B cell (primary cell): Measurements from ENCODE around the gene MRAS. TPM values are rescaled to one million over a fixed set of nuclear protein-coding genes. Genes with fewer than 3 reads are reported as not detected.

Experiments
- ATAC-seq: fragments of 200-7000 bp; cut with Tn5 transposase; one replicate; pipeline ENCODE4 v1.10.0; 2021; ENCODE audit warnings: low read depth, mild to moderate bottlenecking, moderate number of reproducible peaks, moderate library complexity
- CTCF ChIA-PET: fragments of 350-600 bp; sonication (Branson Sonifier 250); formaldehyde crosslinking; loops from one replicate; lab custom pipeline; 2021; ENCODE audit warnings: antibody characterized with exemption, inconsistent platforms; lab: Charles Lee
- POLR2A ChIA-PET: fragments of 350-600 bp; sonication (Branson Sonifier 250); formaldehyde crosslinking; loops from one replicate; lab custom pipeline; 2021; ENCODE audit warnings: antibody characterized with exemption; lab: Charles Lee
- DNase-seq: peaks from one replicate; pipeline ENCODE4 v3.0.0; 2013
- H2AFZ ChIP-seq: 2 replicates; pipeline ENCODE4 v1.6.1; 2012; ENCODE audit warnings: mild to moderate bottlenecking, low read depth, low read length; ENCODE audit not compliant: insufficient read depth, poor library complexity, severe bottlenecking
- H3K27ac ChIP-seq, 2 donors: 1 replicate in 1 of 2; 2 replicates in 1 of 2; pipeline ENCODE4 v1.5.1; 2012 to 2013; ENCODE audit warnings: low read length in 2 of 2, mild to moderate bottlenecking in 2 of 2, moderate library complexity in 1 of 2
- H3K27me3 ChIP-seq, 4 experiments: fragments of 200-600 bp in 1 of 4; sonication (generic) in 1 of 4; replicated peaks in 1 of 4; 1 replicate in 2 of 4; 2 replicates in 2 of 4; pipeline versions ENCODE4 v1.6.1 to v1.7.0; 2013 to 2016; ENCODE audit warnings: low read length in 3 of 4, mild to moderate bottlenecking in 2 of 4, mixed read lengths in 1 of 4, moderate library complexity in 1 of 4; ENCODE audit not compliant: insufficient read depth in 4 of 4, control insufficient read depth in 3 of 4; ENCODE audit errors: control extremely low read depth in 1 of 4
- H3K36me3 ChIP-seq, 2 experiments: replicated peaks in 1 of 2; 1 replicate in 1 of 2; 2 replicates in 1 of 2; pipeline versions ENCODE4 v1.6.1 to v1.7.1; 2013; ENCODE audit warnings: low read length in 1 of 2; ENCODE audit not compliant: insufficient read depth in 2 of 2, control insufficient read depth in 1 of 2; ENCODE audit errors: control extremely low read depth in 1 of 2, extremely low read depth in 1 of 2
- H3K4me1 ChIP-seq, 2 donors: fragments of 200-600 bp in 1 of 2; sonication (generic) in 1 of 2; 1 replicate in 1 of 2; 2 replicates in 1 of 2; pipeline versions ENCODE4 v1.5.1 to v1.6.1; 2013 to 2017; ENCODE audit warnings: low read length in 2 of 2; ENCODE audit not compliant: control insufficient read depth in 2 of 2, insufficient read depth in 2 of 2
- H3K4me2 ChIP-seq: replicated peaks from 2 replicates; pipeline ENCODE3; 2012; ENCODE audit warnings: mild to moderate bottlenecking, low read depth, low read length; ENCODE audit not compliant: poor library complexity, severe bottlenecking
- H3K4me3 ChIP-seq, 5 experiments: fragments of 200-600 bp in 1 of 5; sonication (generic) in 1 of 5; 1 replicate in 3 of 5; 2 replicates in 2 of 5; pipeline versions ENCODE4 v1.5.1 to v1.7.0; 2011 to 2016; ENCODE audit warnings: low read length in 4 of 5, mild to moderate bottlenecking in 4 of 5, low read depth in 2 of 5, control low read depth in 1 of 5, moderate library complexity in 1 of 5; ENCODE audit not compliant: insufficient read depth in 1 of 5; ENCODE audit errors: control extremely low read depth in 1 of 5, extremely low read depth in 1 of 5
- H3K79me2 ChIP-seq: fragments of 200-600 bp; sonication (generic); one replicate; pipeline ENCODE4 v1.6.0; 2016; ENCODE audit warnings: low read length; ENCODE audit not compliant: control insufficient read depth, insufficient read depth
- H3K9ac ChIP-seq: fragments of 200-600 bp; sonication (generic); 2 replicates; pipeline ENCODE4 v1.6.1; 2017; ENCODE audit warnings: mild to moderate bottlenecking, low read length, moderate library complexity
- H3K9me3 ChIP-seq, 3 donors: one replicate each; pipeline versions ENCODE4 v1.6.1 to v1.7.1; 2013; ENCODE audit warnings: low read length in 2 of 3; ENCODE audit not compliant: control insufficient read depth in 2 of 3, insufficient read depth in 1 of 3; ENCODE audit errors: control extremely low read depth in 1 of 3
- H4K20me1 ChIP-seq: 2 replicates; pipeline ENCODE4 v1.6.0; 2012; ENCODE audit warnings: mild to moderate bottlenecking, low read length; ENCODE audit not compliant: insufficient read depth, control insufficient read depth, poor library complexity, severe bottlenecking
- H3K27ac Mint-ChIP-seq: one replicate; pipeline ENCODE4 v1.8.0; 2021; ENCODE audit warnings: mixed read lengths
- H3K27me3 Mint-ChIP-seq: one replicate; pipeline ENCODE4 v1.8.0; 2021; ENCODE audit warnings: mixed read lengths
- H3K4me1 Mint-ChIP-seq: one replicate; pipeline ENCODE4 v1.8.0; 2021; ENCODE audit warnings: mixed read lengths
- H3K4me3 Mint-ChIP-seq: one replicate; pipeline ENCODE4 v1.8.0; 2021; ENCODE audit warnings: mixed read lengths
- H3K9me3 Mint-ChIP-seq: one replicate; pipeline ENCODE4 v1.8.0; 2022; ENCODE audit warnings: mixed read lengths; ENCODE audit not compliant: insufficient read depth
- CTCF ChIP-seq: fragments of 200-600 bp; IDR thresholded peaks from one replicate; pipeline ENCODE4 v1.8.0; 2022; ENCODE audit warnings: antibody characterized with exemption, mild to moderate bottlenecking
- EZH2 ChIP-seq: IDR thresholded peaks from 2 replicates; pipeline ENCODE4 v1.6.1; 2012; ENCODE audit warnings: borderline replicate concordance, low read depth, mild to moderate bottlenecking, moderate library complexity, low read length; ENCODE audit not compliant: insufficient read depth, poor library complexity, severe bottlenecking
- WGBS: methylation state at CpG from one replicate; pipeline ENCODE4 v1.1.5; 2013; ENCODE audit warnings: missing lambda C conversion rate; ENCODE audit not compliant: insufficient coverage; 5-methylcytosine and 5-hydroxymethylcytosine counted together
- intact Hi-C: fragments of 100-400 bp; cut with micrococcal nuclease; formaldehyde crosslinking; loops from one replicate; pipeline ENCODE4 v1.10.0; 2022
- polyA plus RNA-seq: library from polyadenylated mRNA; depleted of rRNA; stranded (reverse); fragments of >200 nt; gene quantifications from 2 replicates; pipeline ENCODE4 v1.2.3, GENCODE V29; 2012
- total RNA-seq, 2 donors: library from RNA; stranded (reverse); fragments of 120-200 nt in 1 of 2; gene quantifications; 1 replicate in 1 of 2; 2 replicates in 1 of 2; pipeline versions ENCODE4 v1.2.3 to v1.2.4, GENCODE V29; 2013 to 2022

MRAS gene
- total and polyA plus RNA-seq, 2 donors (not counting 1 experiment from before 2014, with no cell fraction given), result 0.03 to 0.22 TPM

GRCh38 chr3:138405486-138405885, 57.1 kb downstream of the MRAS start:
- Mint-ChIP-seq H3K4me3 (no peak overlapping the region), H3K27me3 (peaks cover 48% of the 10 kb centered on the region), H3K9me3 (no peaks in the 10 kb centered on the region), H3K4me1 (no peaks in the 10 kb centered on the region), H3K27ac (no peak overlapping the region)
- no peaks in the 10 kb centered on the region for H3K79me2 ChIP-seq
- 88% methylated on average over 3 of the region's 5 CpGs for WGBS
- no peak overlapping the region for H3K9ac ChIP-seq
- H4K20me1 ChIP-seq, result no peaks in the 10 kb centered on the region
- no peak overlapping the region for H3K4me3 ChIP-seq
- DNase-seq (no peak), ATAC-seq (no peak)
- no peaks in the 10 kb centered on the region for H3K36me3 ChIP-seq
- no peak for TF ChIP-seq EZH2
- no peak for TF ChIP-seq CTCF
- peaks cover 0 to 21% (median 7%) of the 10 kb centered on the region in 4 experiments for H3K27me3 ChIP-seq
- intact Hi-C loops, result no loop called here
- H3K4me1 ChIP-seq, result no peaks in the 10 kb centered on the region
- H3K4me2 ChIP-seq, result no peak overlapping the region
- ChIA-PET CTCF (no interaction called here), POLR2A (no interaction called here)
- H3K27ac ChIP-seq, result no peak overlapping the region
- no peak overlapping the region for H2AFZ ChIP-seq
- H3K9me3 ChIP-seq, result peaks cover 0 to 1% (median 0%) of the 10 kb centered on the region in 3 donors

GRCh38 chr3:138406606-138407005, 58.2 kb downstream of the MRAS start:
- Histone ChIP-seq H3K4me3 (no peak overlapping the region), H2AFZ (no peak overlapping the region), H3K9me3 (peaks cover 0 to 1% (median 0%) of the 10 kb centered on the region in 3 donors), H3K4me2 (no peak overlapping the region), H3K4me1 (no peaks in the 10 kb centered on the region), H3K27me3 (peaks cover 0 to 21% (median 5%) of the 10 kb centered on the region in 4 experiments), H3K27ac (no peak overlapping the region), H3K9ac (no peak overlapping the region), H3K36me3 (no peaks in the 10 kb centered on the region), H3K79me2 (no peaks in the 10 kb centered on the region), H4K20me1 (no peaks in the 10 kb centered on the region)
- H3K9me3 Mint-ChIP-seq, result no peaks in the 10 kb centered on the region
- POLR2A ChIA-PET, result no interaction called here
- TF ChIP-seq CTCF (no peak), EZH2 (no peak)
- CTCF ChIA-PET, result interaction anchor here (0.7 to 1.1 kb wide), 2 partner anchors 13 to 687 kb away, joined by 3 to 5 read pairs; no protein-coding TSS in a partner anchor
- intact Hi-C loops, result no loop called here
- no peak for DNase-seq
- H3K27ac Mint-ChIP-seq, result no peak overlapping the region
- WGBS, result 52% methylated on average over 2 of the region's 2 CpGs
- ATAC-seq, result no peak
- no peak overlapping the region for H3K4me3 Mint-ChIP-seq
- peaks cover 41% of the 10 kb centered on the region for H3K27me3 Mint-ChIP-seq
- H3K4me1 Mint-ChIP-seq, result no peaks in the 10 kb centered on the region
